Measurements from ENCODE around the gene NET1.

GRCh38 chr10:5442065-5442989 is 30.0 kb downstream of the NET1 start:
- no peak for TF ChIP-seq TCF12 (IDR thresholded peaks at IDR 0.05; ENCODE audit: low read depth)
- TF ChIP-seq EGR1 (IDR thresholded peaks at IDR 0.05) = no peak
- TF ChIP-seq YY1 (IDR thresholded peaks at IDR 0.05; ENCODE audit: low read depth) = no peak
- TF ChIP-seq REST (IDR thresholded peaks at IDR 0.05; ENCODE audit: low read depth) = no peak
- no peak for TF ChIP-seq FOXM1 (IDR thresholded peaks at IDR 0.05; ENCODE audit: borderline replicate concordance, low read depth)
